H1 (cell line): Measurements from ENCODE around the gene SPAG16. TPM values are rescaled to one million over a fixed set of nuclear protein-coding genes. Genes with fewer than 3 reads are reported as not detected.

Experiments used
- CTCF ChIA-PET: fragments of 300-600 bp; sonication (Branson Sonifier 250); formaldehyde crosslinking; loops from one replicate; lab custom pipeline; 2021; ENCODE audit not compliant: partially characterized antibody; lab: Charles Lee
- POLR2A ChIA-PET: fragments of 300-600 bp; sonication (Branson Sonifier 250); formaldehyde crosslinking; loops from one replicate; lab custom pipeline; 2021; ENCODE audit warnings: inconsistent platforms; ENCODE audit not compliant: partially characterized antibody; lab: Charles Lee
- DNase-seq, 2 experiments: peaks; one replicate each; pipeline versions ENCODE4 v3.0.0 to v3.0.0-alpha.2; 2010 to 2022; ENCODE audit warnings: low spot score in 2 of 2, low read depth in 1 of 2, mixed read lengths in 1 of 2
- FAIRE-seq: peaks from 2 replicates; lab custom pipeline; 2011; peaks lifted over from hg19 to GRCh38; lab: Jason Lieb, UNC
- H2AFZ ChIP-seq: 2 replicates; pipeline ENCODE4 v1.8.1; 2012; ENCODE audit warnings: low read length, inconsistent platforms
- H2AK5ac ChIP-seq: 2 replicates; pipeline ENCODE4 v1.6.1; 2013; ENCODE audit warnings: low read depth, low read length
- H2BK120ac ChIP-seq: replicated peaks from 2 replicates; pipeline ENCODE3; 2013; ENCODE audit warnings: low read depth, low read length, inconsistent platforms
- H2BK12ac ChIP-seq: 2 replicates; pipeline ENCODE4 v1.6.1; 2013; ENCODE audit warnings: low read depth, low read length
- H2BK15ac ChIP-seq: 2 replicates; pipeline ENCODE4 v1.6.1; 2013; ENCODE audit warnings: low read length
- H2BK20ac ChIP-seq: 2 replicates; pipeline ENCODE4 v1.6.1; 2013; ENCODE audit warnings: low read length
- H2BK5ac ChIP-seq: 2 replicates; pipeline ENCODE4 v1.6.1; 2013; ENCODE audit warnings: low read depth, low read length
- H3K14ac ChIP-seq: 2 replicates; pipeline ENCODE4 v1.6.1; 2013; ENCODE audit warnings: inconsistent platforms; ENCODE audit not compliant: insufficient read length
- H3K18ac ChIP-seq: 2 replicates; pipeline ENCODE4 v1.6.1; 2013; ENCODE audit warnings: low read length; ENCODE audit errors: extremely low read depth
- H3K23ac ChIP-seq: 2 replicates; pipeline ENCODE4 v1.6.1; 2013; ENCODE audit warnings: inconsistent platforms; ENCODE audit not compliant: insufficient read length
- H3K23me2 ChIP-seq: 2 replicates; pipeline ENCODE4 v1.6.1; 2013; ENCODE audit warnings: low read depth, low read length
- H3K27ac ChIP-seq: 2 replicates; pipeline ENCODE4 v1.6.1; 2011; ENCODE audit warnings: low read depth, low read length, inconsistent platforms
- H3K27me3 ChIP-seq, 4 experiments: replicated peaks in 1 of 4; 1 replicate in 1 of 4; 2 replicates in 3 of 4; pipeline versions ENCODE4 v1.6.1 to v1.8.1; 2011 to 2013; ENCODE audit warnings: low read length in 3 of 4, mild to moderate bottlenecking in 3 of 4, inconsistent platforms in 2 of 4, mixed read lengths in 2 of 4, moderate library complexity in 1 of 4; ENCODE audit not compliant: control insufficient read depth in 3 of 4, insufficient read depth in 3 of 4; ENCODE audit errors: extremely low read depth in 1 of 4
- H3K36me3 ChIP-seq, 4 experiments: 2 replicates each; pipeline versions ENCODE4 v1.6.1 to v1.8.1; 2011 to 2013; ENCODE audit warnings: mild to moderate bottlenecking in 4 of 4, low read length in 3 of 4, moderate library complexity in 2 of 4, control low read depth in 1 of 4, inconsistent platforms in 1 of 4; ENCODE audit not compliant: insufficient read depth in 4 of 4, control insufficient read depth in 2 of 4
- H3K4ac ChIP-seq: replicated peaks from 2 replicates; pipeline ENCODE3; 2013; ENCODE audit warnings: low read length, low read depth, mixed read lengths, inconsistent platforms; ENCODE audit not compliant: insufficient read length
- H3K4me1 ChIP-seq, 4 experiments: replicated peaks in 1 of 4; 1 replicate in 1 of 4; 2 replicates in 3 of 4; pipeline versions ENCODE4 v1.6.1 to v1.8.1; 2011 to 2013; ENCODE audit warnings: low read length in 3 of 4, inconsistent platforms in 2 of 4, mixed read lengths in 1 of 4; ENCODE audit not compliant: insufficient read depth in 4 of 4, control insufficient read depth in 3 of 4
- H3K4me2 ChIP-seq, 2 experiments: 2 replicates each; pipeline versions ENCODE4 v1.6.1 to v1.8.1; 2011 to 2013; ENCODE audit warnings: low read depth in 2 of 2, low read length in 2 of 2, control low read depth in 1 of 2, inconsistent platforms in 1 of 2, mild to moderate bottlenecking in 1 of 2; ENCODE audit not compliant: insufficient read depth in 1 of 2
- H3K4me3 ChIP-seq, 4 experiments: fragments of 200-600, 300-600 bp in 1 of 4; sonication (generic), shearing (Covaris generic), sonication (Bioruptor Twin) in 1 of 4; 2 replicates each; pipeline versions ENCODE4 v1.5.1 to v1.8.1; 2011 to 2016; ENCODE audit warnings: low read length in 4 of 4, low read depth in 3 of 4, control low read depth in 2 of 4, inconsistent platforms in 2 of 4, mild to moderate bottlenecking in 2 of 4, mixed read lengths in 1 of 4, moderate library complexity in 1 of 4; ENCODE audit not compliant: insufficient read depth in 2 of 4; ENCODE audit errors: extremely low read depth in 1 of 4
- H3K56ac ChIP-seq: replicated peaks from 2 replicates; pipeline ENCODE3; 2013; ENCODE audit warnings: low read depth, mild to moderate bottlenecking, mixed read lengths, low read length, inconsistent platforms; ENCODE audit not compliant: insufficient read length
- H3K79me1 ChIP-seq: 2 replicates; pipeline ENCODE4 v1.6.1; 2013; ENCODE audit warnings: low read depth, low read length, control low read depth
- H3K79me2 ChIP-seq, 2 experiments: 2 replicates each; pipeline versions ENCODE4 v1.6.1 to v1.8.1; 2012 to 2013; ENCODE audit warnings: low read length in 2 of 2, mild to moderate bottlenecking in 2 of 2, inconsistent platforms in 1 of 2; ENCODE audit not compliant: insufficient read depth in 2 of 2, control insufficient read depth in 1 of 2
- H3K9ac ChIP-seq, 4 experiments: replicated peaks in 1 of 4; 1 replicate in 1 of 4; 2 replicates in 3 of 4; pipeline versions ENCODE4 v1.6.1 to v1.8.1; 2011 to 2013; ENCODE audit warnings: low read depth in 3 of 4, low read length in 3 of 4, control low read depth in 2 of 4, mild to moderate bottlenecking in 2 of 4, moderate library complexity in 2 of 4, inconsistent platforms in 1 of 4; ENCODE audit errors: extremely low read depth in 1 of 4
- H3K9me3 ChIP-seq, 2 experiments: 2 replicates each; pipeline versions ENCODE4 v1.6.1 to v1.8.1; 2012 to 2013; ENCODE audit warnings: mild to moderate bottlenecking in 2 of 2, moderate library complexity in 2 of 2, control low read depth in 1 of 2, inconsistent platforms in 1 of 2, low read depth in 1 of 2, low read length in 1 of 2, mixed read lengths in 1 of 2; ENCODE audit not compliant: insufficient read depth in 2 of 2
- H4K20me1 ChIP-seq, 2 experiments: replicated peaks in 1 of 2; 2 replicates each; pipeline versions ENCODE3 to v1.8.1; 2011 to 2013; ENCODE audit warnings: inconsistent platforms in 2 of 2, low read length in 2 of 2, mild to moderate bottlenecking in 1 of 2; ENCODE audit not compliant: insufficient read depth in 2 of 2, control insufficient read depth in 1 of 2
- H4K5ac ChIP-seq: 2 replicates; pipeline ENCODE4 v1.6.1; 2013; ENCODE audit warnings: low read length, low read depth, mixed read lengths, inconsistent platforms; ENCODE audit not compliant: insufficient read length
- H4K8ac ChIP-seq: 2 replicates; pipeline ENCODE4 v1.8.0; 2013; ENCODE audit warnings: mild to moderate bottlenecking, moderate library complexity, low read length, inconsistent platforms; ENCODE audit not compliant: insufficient read depth; ENCODE audit errors: extremely low read depth
- H4K91ac ChIP-seq: replicated peaks from 2 replicates; pipeline ENCODE3; 2013; ENCODE audit warnings: low read length, mixed read lengths, inconsistent platforms; ENCODE audit not compliant: insufficient read length
- ATF2 ChIP-seq: IDR thresholded peaks from 2 replicates; pipeline ENCODE4 v1.6.1; 2012; ENCODE audit warnings: low read length, inconsistent platforms
- ATF3 ChIP-seq: IDR thresholded peaks from 2 replicates; pipeline ENCODE4 v1.6.1; 2011; ENCODE audit warnings: low read depth, mild to moderate bottlenecking, low read length; ENCODE audit not compliant: insufficient read depth
- BCL11A ChIP-seq, 2 experiments: IDR thresholded peaks; one replicate each; pipeline ENCODE4 v1.6.1; 2011; ENCODE audit warnings: low read depth in 2 of 2, low read length in 2 of 2, mild to moderate bottlenecking in 2 of 2
- CHD2 ChIP-seq: IDR thresholded peaks from 2 replicates; pipeline ENCODE4 v1.6.1; 2012; ENCODE audit warnings: low read length, improper control_type of control experiment
- EP300 ChIP-seq, 2 experiments: IDR thresholded peaks; 1 replicate in 1 of 2; 2 replicates in 1 of 2; pipeline ENCODE4 v1.6.1; 2011 to 2012; ENCODE audit warnings: low read depth in 2 of 2, low read length in 2 of 2, mild to moderate bottlenecking in 2 of 2, borderline replicate concordance in 1 of 2, inconsistent platforms in 1 of 2, moderate library complexity in 1 of 2
- FOSL1 ChIP-seq: IDR thresholded peaks from 2 replicates; pipeline ENCODE4 v1.6.1; 2011; ENCODE audit warnings: mild to moderate bottlenecking, low read depth, low read length, moderate library complexity; ENCODE audit not compliant: insufficient read depth
- HDAC6 ChIP-seq: IDR thresholded peaks from one replicate; pipeline ENCODE4 v1.7.1; 2012; ENCODE audit warnings: low read depth, mild to moderate bottlenecking, inconsistent platforms, low read length, moderate library complexity
- POU5F1 ChIP-seq: IDR thresholded peaks from 2 replicates; pipeline ENCODE4 v1.6.1; 2011; ENCODE audit warnings: low read depth, mild to moderate bottlenecking, low read length, moderate library complexity
- SIX5 ChIP-seq: IDR thresholded peaks from 2 replicates; pipeline ENCODE4 v1.6.1; 2011; ENCODE audit warnings: mild to moderate bottlenecking, low read depth, low read length
- SP1 ChIP-seq: IDR thresholded peaks from 2 replicates; pipeline ENCODE4 v1.6.1; 2011; ENCODE audit warnings: low read depth, low read length
- SRF ChIP-seq: IDR thresholded peaks from 2 replicates; pipeline ENCODE4 v1.6.1; 2011; ENCODE audit warnings: mild to moderate bottlenecking, low read depth, low read length, moderate library complexity
- WGBS, 2 experiments: shearing (Covaris generic) in 1 of 2; methylation state at CpG; one replicate each; pipeline versions ENCODE4 v1.1.6 to v1.1.7; 2013 to 2015; ENCODE audit warnings: low lambda C conversion rate in 2 of 2, mixed read lengths in 2 of 2, inconsistent platforms in 1 of 2, low coverage in 1 of 2, missing lambda C conversion rate in 1 of 2; ENCODE audit not compliant: insufficient replicate concordance in 2 of 2, insufficient coverage in 1 of 2, insufficient read length in 1 of 2; ENCODE audit errors: extremely low coverage in 1 of 2, missing lambda C conversion rate in 1 of 2; 5-methylcytosine and 5-hydroxymethylcytosine counted together
- polyA plus RNA-seq, 7 experiments: library from polyadenylated mRNA; depleted of rRNA in 3 of 7; stranded (reverse) in 5 of 7; unstranded in 2 of 7; fragments of >200 nt in 5 of 7; fragments of 200-250 nt in 2 of 7; gene quantifications; 1 replicate in 5 of 7; 2 replicates in 1 of 7; 4 replicates in 1 of 7; pipeline versions ENCODE4 v1.2.1 to v1.2.3, GENCODE V29; 2011 to 2013; ENCODE audit warnings: missing spikeins in 2 of 7, mixed read lengths in 2 of 7
- total RNA-seq: library from RNA; stranded (reverse); fragmentation: NEBNext Ultra II Directional; extraction: Animal tissue kit (Norgen Biotek cat#: 25700); gene quantifications from 2 replicates; pipeline ENCODE4 v1.2.1, GENCODE V29; 2021

The SPAG16 gene
- total and polyA plus RNA-seq, 2 of the 8 experiments (the other 6 are each of a cell fraction or from before 2014, with no cell fraction given) = 6.0 to 14.9 TPM

GRCh38 chr2:214242797-214243196 lies 958.5 kb downstream of the SPAG16 start:
- Histone ChIP-seq H3K9me3 (no peaks in the 10 kb centered on the region), H2AFZ (no peak overlapping the region), H3K56ac (no peak overlapping the region), H3K14ac (no peak overlapping the region), H2BK120ac (no peak overlapping the region), H2BK20ac (no peak overlapping the region), H2AK5ac (no peak overlapping the region), H4K91ac (no peak overlapping the region), H4K5ac (no peak overlapping the region), H4K8ac (no peak overlapping the region), H3K4me3 (no peak overlapping the region), H4K20me1 (no peaks in the 10 kb centered on the region), H3K4me1 (no peaks in the 10 kb centered on the region; a peak in 1 of 7 replicates), H2BK12ac (no peak overlapping the region), H2BK5ac (no peak overlapping the region), H3K27ac (no peak overlapping the region), H3K4me2 (no peak overlapping the region), H3K23me2 (no peaks in the 10 kb centered on the region), H3K4ac (no peak overlapping the region), H3K18ac (no peak overlapping the region), H2BK15ac (no peak overlapping the region), H3K79me1 (no peaks in the 10 kb centered on the region), H3K23ac (no peak overlapping the region), H3K9ac (no peak overlapping the region), H3K36me3 (no peaks in the 10 kb centered on the region), H3K27me3 (no peaks in the 10 kb centered on the region), H3K79me2 (no peaks in the 10 kb centered on the region)
- ChIA-PET POLR2A (no interaction called here), CTCF (no interaction called here)
- WGBS, 2 experiments = 94% methylated on average over 1 of the region's 1 CpG; no CpG with 5 or more reads in 1 of the 2 experiments
- DNase-seq = no peak
- FAIRE-seq = no peak
- TF ChIP-seq ATF3 (no peak), SP1 (no peak), POU5F1 (no peak), EP300 (IDR thresholded peaks at IDR 0.05; ENCODE audit: borderline replicate concordance in 1 of 2, low read depth in 2 of 2, low read length in 2 of 2) (no peak), SIX5 (no peak), ATF2 (no peak), SRF (no peak), CHD2 (no peak), BCL11A (IDR thresholded peaks at IDR 0.05; ENCODE audit: low read depth in 2 of 2, low read length in 2 of 2) (no peak), FOSL1 (no peak), HDAC6 (no peak)
